ENCODE results near the gene GALNT14.

Gene GALNT14

DNA sequence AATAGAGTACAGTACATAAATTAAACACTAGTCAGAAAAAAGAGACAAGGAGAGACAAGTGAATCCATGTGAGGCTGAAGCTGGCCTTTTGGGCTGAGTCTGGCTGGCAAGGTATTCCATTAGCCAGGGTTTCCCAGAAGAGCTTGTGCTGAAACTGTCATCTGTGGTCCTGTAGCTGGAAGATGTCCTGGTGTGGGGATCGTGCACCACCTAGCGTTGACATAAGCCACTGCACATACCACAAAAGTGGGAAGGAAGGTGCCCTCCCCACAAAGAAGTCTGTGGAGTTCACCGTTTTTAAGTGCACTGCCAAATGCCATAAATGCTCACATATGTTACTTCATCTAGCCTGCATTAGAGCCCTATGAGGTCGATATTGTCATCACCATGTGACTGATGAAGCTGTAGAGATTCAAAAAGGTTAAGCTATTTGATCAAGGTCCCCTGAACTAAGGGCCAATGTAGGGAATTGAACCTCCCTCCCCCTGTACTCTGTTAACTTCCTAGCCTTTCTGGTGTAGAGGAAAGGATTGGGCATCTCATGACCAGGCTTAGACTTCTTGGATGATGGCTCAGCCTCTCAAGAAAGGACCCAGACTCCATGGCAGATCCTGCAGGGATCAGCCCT is 31.9 kb upstream of the GALNT14 start:
- Histone ChIP-seq H3K36me3 (ENCODE audit: low read depth) (no peaks in the 10 kb centered on the region), H3K4me1 (ENCODE audit: insufficient read depth, poor library complexity, severe bottlenecking) (no peaks in the 10 kb centered on the region), H3K27me3 (ENCODE audit: insufficient read depth, poor library complexity, severe bottlenecking) (no peaks in the 10 kb centered on the region), H3K4me3 (ENCODE audit: severe bottlenecking) (no peak overlapping the region), H3K9me3 (ENCODE audit: severe bottlenecking) (no peaks in the 10 kb centered on the region), H3K27ac (ENCODE audit: poor library complexity, severe bottlenecking) (no peak overlapping the region)
- TF ChIP-seq, protein P1, sequence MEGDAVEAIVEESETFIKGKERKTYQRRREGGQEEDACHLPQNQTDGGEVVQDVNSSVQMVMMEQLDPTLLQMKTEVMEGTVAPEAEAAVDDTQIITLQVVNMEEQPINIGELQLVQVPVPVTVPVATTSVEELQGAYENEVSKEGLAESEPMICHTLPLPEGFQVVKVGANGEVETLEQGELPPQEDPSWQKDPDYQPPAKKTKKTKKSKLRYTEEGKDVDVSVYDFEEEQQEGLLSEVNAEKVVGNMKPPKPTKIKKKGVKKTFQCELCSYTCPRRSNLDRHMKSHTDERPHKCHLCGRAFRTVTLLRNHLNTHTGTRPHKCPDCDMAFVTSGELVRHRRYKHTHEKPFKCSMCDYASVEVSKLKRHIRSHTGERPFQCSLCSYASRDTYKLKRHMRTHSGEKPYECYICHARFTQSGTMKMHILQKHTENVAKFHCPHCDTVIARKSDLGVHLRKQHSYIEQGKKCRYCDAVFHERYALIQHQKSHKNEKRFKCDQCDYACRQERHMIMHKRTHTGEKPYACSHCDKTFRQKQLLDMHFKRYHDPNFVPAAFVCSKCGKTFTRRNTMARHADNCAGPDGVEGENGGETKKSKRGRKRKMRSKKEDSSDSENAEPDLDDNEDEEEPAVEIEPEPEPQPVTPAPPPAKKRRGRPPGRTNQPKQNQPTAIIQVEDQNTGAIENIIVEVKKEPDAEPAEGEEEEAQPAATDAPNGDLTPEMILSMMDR (IDR thresholded peaks at IDR 0.05; ENCODE audit: poor library complexity, severe bottlenecking): peak; percentile 91
- ATAC-seq (ENCODE audit: low read depth) (peak; percentile 82), DNase-seq (ENCODE audit: low spot score) (no peak)

- no peak overlapping the region for H3K4me3 ChIP-seq (ENCODE audit: severe bottlenecking)
- ATAC-seq (ENCODE audit: low read depth): no peak
- H3K36me3 ChIP-seq (ENCODE audit: low read depth): no peaks in the 10 kb centered on the region
These were observed 30.1 kb upstream of the GALNT14 start for GRCh38 chr2:31168291-31168690.

GRCh38 chr2:31166925-31167324 is 28.7 kb upstream of the GALNT14 start:
- TF ChIP-seq, protein P1 (IDR thresholded peaks at IDR 0.05; ENCODE audit: poor library complexity, severe bottlenecking): no peak
- no peak overlapping the region for H3K4me3 ChIP-seq (ENCODE audit: severe bottlenecking)
- no peaks in the 10 kb centered on the region for H3K27me3 ChIP-seq (ENCODE audit: insufficient read depth, poor library complexity, severe bottlenecking)
- DNase-seq (ENCODE audit: low spot score) (no peak), ATAC-seq (ENCODE audit: low read depth) (no peak)
- H3K4me1 ChIP-seq (ENCODE audit: insufficient read depth, poor library complexity, severe bottlenecking): no peaks in the 10 kb centered on the region
- no peaks in the 10 kb centered on the region for H3K9me3 ChIP-seq (ENCODE audit: severe bottlenecking)
- H3K36me3 ChIP-seq (ENCODE audit: low read depth): no peaks in the 10 kb centered on the region
- H3K27ac ChIP-seq (ENCODE audit: poor library complexity, severe bottlenecking): no peak overlapping the region

More at GRCh38 chr2:31168291-31168690, 30.1 kb upstream of the GALNT14 start:
- H3K4me1 ChIP-seq (ENCODE audit: insufficient read depth, poor library complexity, severe bottlenecking): no peaks in the 10 kb centered on the region
- H3K27me3 ChIP-seq (ENCODE audit: insufficient read depth, poor library complexity, severe bottlenecking): no peaks in the 10 kb centered on the region
- TF ChIP-seq, protein P1 (IDR thresholded peaks at IDR 0.05; ENCODE audit: poor library complexity, severe bottlenecking): no peak
- no peak for DNase-seq (ENCODE audit: low spot score)
- no peak overlapping the region for H3K27ac ChIP-seq (ENCODE audit: poor library complexity, severe bottlenecking)
- H3K9me3 ChIP-seq (ENCODE audit: severe bottlenecking): no peaks in the 10 kb centered on the region

DNA sequence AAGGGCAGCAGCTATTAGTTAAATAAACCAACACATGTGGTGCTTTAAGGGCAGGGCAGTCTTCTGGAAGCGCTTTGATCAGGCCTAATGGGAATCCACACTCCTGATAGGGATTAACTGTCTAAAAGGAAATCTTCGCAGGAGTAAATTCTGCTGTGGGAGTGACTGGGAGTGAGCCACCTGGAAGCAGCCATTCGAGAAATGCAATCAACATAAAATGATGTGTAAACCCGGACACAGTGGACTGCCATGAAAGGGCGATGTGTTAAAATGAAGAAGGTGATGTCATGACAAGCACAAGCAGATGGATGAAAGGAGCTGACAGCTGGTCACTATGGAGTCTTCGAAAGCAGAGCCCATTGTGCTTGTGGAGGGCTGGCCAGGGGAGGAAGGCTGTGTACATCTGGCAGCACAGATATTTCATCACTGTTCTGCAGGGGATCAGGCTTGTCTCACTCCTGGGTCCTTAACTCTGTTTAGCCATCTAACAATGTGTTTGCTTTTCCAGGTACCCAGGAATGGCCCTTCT is 24.8 kb upstream of the GALNT14 start:
- Histone ChIP-seq H3K4me1 (ENCODE audit: insufficient read depth, poor library complexity, severe bottlenecking) (no peaks in the 10 kb centered on the region), H3K4me3 (ENCODE audit: severe bottlenecking) (no peak overlapping the region), H3K9me3 (ENCODE audit: severe bottlenecking) (no peaks in the 10 kb centered on the region), H3K27me3 (ENCODE audit: insufficient read depth, poor library complexity, severe bottlenecking) (no peaks in the 10 kb centered on the region), H3K36me3 (ENCODE audit: low read depth) (no peaks in the 10 kb centered on the region), H3K27ac (ENCODE audit: poor library complexity, severe bottlenecking) (no peak overlapping the region)
- TF ChIP-seq, protein P1 (IDR thresholded peaks at IDR 0.05; ENCODE audit: poor library complexity, severe bottlenecking): no peak
- ATAC-seq (ENCODE audit: low read depth) (no peak), DNase-seq (ENCODE audit: low spot score) (no peak)

GRCh38 chr2:31161637-31162036 is 23.4 kb upstream of the GALNT14 start:
- TF ChIP-seq, protein P1 (IDR thresholded peaks at IDR 0.05; ENCODE audit: poor library complexity, severe bottlenecking): no peak
- H3K4me3 ChIP-seq (ENCODE audit: severe bottlenecking): no peak overlapping the region
- peaks cover 4% of the 10 kb centered on the region for H3K27me3 ChIP-seq (ENCODE audit: insufficient read depth, poor library complexity, severe bottlenecking)
- no peak overlapping the region for H3K27ac ChIP-seq (ENCODE audit: poor library complexity, severe bottlenecking)
- DNase-seq (ENCODE audit: low spot score) (no peak), ATAC-seq (ENCODE audit: low read depth) (no peak)
- H3K9me3 ChIP-seq (ENCODE audit: severe bottlenecking): no peaks in the 10 kb centered on the region
- no peaks in the 10 kb centered on the region for H3K4me1 ChIP-seq (ENCODE audit: insufficient read depth, poor library complexity, severe bottlenecking)
- H3K36me3 ChIP-seq (ENCODE audit: low read depth): no peaks in the 10 kb centered on the region

All from RWPE2 (cell line).